Measurements from ENCODE around the gene SEC23B. TPM values are rescaled to one million over a fixed set of nuclear protein-coding genes. Genes with fewer than 3 reads are reported as not detected.

Gene SEC23B
- total and polyA plus RNA-seq, 2 of the 8 experiments (the other 6 are each of a cell fraction or from before 2014, with no cell fraction given): 53.3 to 62.8 TPM

- TF ChIP-seq, protein P1, sequence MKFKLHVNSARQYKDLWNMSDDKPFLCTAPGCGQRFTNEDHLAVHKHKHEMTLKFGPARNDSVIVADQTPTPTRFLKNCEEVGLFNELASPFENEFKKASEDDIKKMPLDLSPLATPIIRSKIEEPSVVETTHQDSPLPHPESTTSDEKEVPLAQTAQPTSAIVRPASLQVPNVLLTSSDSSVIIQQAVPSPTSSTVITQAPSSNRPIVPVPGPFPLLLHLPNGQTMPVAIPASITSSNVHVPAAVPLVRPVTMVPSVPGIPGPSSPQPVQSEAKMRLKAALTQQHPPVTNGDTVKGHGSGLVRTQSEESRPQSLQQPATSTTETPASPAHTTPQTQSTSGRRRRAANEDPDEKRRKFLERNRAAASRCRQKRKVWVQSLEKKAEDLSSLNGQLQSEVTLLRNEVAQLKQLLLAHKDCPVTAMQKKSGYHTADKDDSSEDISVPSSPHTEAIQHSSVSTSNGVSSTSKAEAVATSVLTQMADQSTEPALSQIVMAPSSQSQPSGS (IDR thresholded peaks at IDR 0.05; ENCODE audit: low read length): no peak
- no peak for TF ChIP-seq RXRA (IDR thresholded peaks at IDR 0.05; ENCODE audit: insufficient read depth, low read depth, low read length)
- TF ChIP-seq SIX5 (IDR thresholded peaks at IDR 0.05; ENCODE audit: low read depth, low read length): no peak
- no peak for TF ChIP-seq SIRT6 (IDR thresholded peaks at IDR 0.05; ENCODE audit: low read length)
- no peak for TF ChIP-seq RAD21 (IDR thresholded peaks at IDR 0.05 in 1 of 2, conservative IDR thresholded peaks at IDR 0.05 in 1 of 2; ENCODE audit: low read depth in 2 of 2, low read length in 2 of 2)
- TF ChIP-seq POLR2A (IDR thresholded peaks at IDR 0.05; ENCODE audit: control extremely low read depth in 1 of 2, low read depth in 2 of 2, low read length in 2 of 2): no peak
Measured at GRCh38 chr20:18589941-18590674, 82.4 kb downstream of the SEC23B start (continued).

Measured in H1 (cell line).